Measurements from ENCODE around the gene PCAT6. TPM values are rescaled to one million over a fixed set of nuclear protein-coding genes. Genes with fewer than 3 reads are reported as not detected.

The PCAT6 gene
- total RNA-seq, 1 donor from 2014 or later: 0.26 TPM

- DNase-seq (ENCODE audit: low read depth, low spot score): no peak
Observed at GRCh38 chr1:202848191-202848542, 37.4 kb downstream of the PCAT6 start.

- no peak for DNase-seq (ENCODE audit: low read depth, low spot score)
Observed at GRCh38 chr1:202850593-202851362, 40.0 kb downstream of the PCAT6 start.

- DNase-seq (ENCODE audit: low read depth, low spot score): peak; percentile 30
Observed at GRCh38 chr1:202852163-202852904, 41.6 kb downstream of the PCAT6 start.

- no peak for DNase-seq (ENCODE audit: low read depth, low spot score)
Observed at GRCh38 chr1:202854787-202855186, 44.0 kb downstream of the PCAT6 start.

- DNase-seq (ENCODE audit: low read depth, low spot score): no peak
Observed at GRCh38 chr1:202856014-202856413, 45.3 kb downstream of the PCAT6 start.

- DNase-seq (ENCODE audit: low read depth, low spot score): no peak
Observed at GRCh38 chr1:202857136-202857610, 46.4 kb downstream of the PCAT6 start.

- DNase-seq (ENCODE audit: low read depth, low spot score): peak; percentile 15
Observed at GRCh38 chr1:202858331-202858730, 47.6 kb downstream of the PCAT6 start.

- no peak for DNase-seq (ENCODE audit: low read depth, low spot score)
Observed at GRCh38 chr1:202858789-202859414, 48.1 kb downstream of the PCAT6 start.

GRCh38 chr1:202860744-202861419 lies 50.1 kb downstream of the PCAT6 start:
- no peak for DNase-seq (ENCODE audit: low read depth, low spot score)

Other genes with a start within 250 kb of the PCAT6 start
- gene SYT2, start 100.5 kb upstream of the PCAT6 start, total RNA-seq: not detected in 2 replicates
- 55.8 and 57.1 TPM in 2 replicates for gene KDM5B, start 2.5 kb upstream of the PCAT6 start, total RNA-seq
- gene RABIF, start 78.2 kb downstream of the PCAT6 start, total RNA-seq: 9.4 and 11.5 TPM in 2 replicates
- 33.1 and 34.7 TPM in 2 replicates for gene KLHL12, start 116.3 kb downstream of the PCAT6 start, total RNA-seq
- gene ADIPOR1, start 147.4 kb downstream of the PCAT6 start, total RNA-seq: 82.1 and 113 TPM in 2 replicates
- 24.3 and 32.6 TPM in 2 replicates for gene CYB5R1, start 156.3 kb downstream of the PCAT6 start, total RNA-seq
- 97.8 and 113 TPM in 2 replicates for gene TMEM183A, start 196.4 kb downstream of the PCAT6 start, total RNA-seq
- gene PPFIA4, start 215.5 kb downstream of the PCAT6 start, total RNA-seq: 0.11 and 0.53 TPM in 2 replicates